DMS79 (cell line): ENCODE results near the gene TMX4.
"Not testable (repeated sequence)": the region's sequence is repeated elsewhere in the genome, so short reads cannot be mapped to it uniquely, and the experiment has no call there.

ENCODE experiments used
- DNase-seq: peaks from one replicate; lab custom pipeline; 2025; lab: John Stamatoyannopoulos, UW

TMX4 gene

GRCh38 chr20:7967199-7967844 lies 52.2 kb downstream of the TMX4 start:
- no peak for DNase-seq

- no peak for DNase-seq
These were observed 53.4 kb downstream of the TMX4 start for GRCh38 chr20:7966176-7966575.

- DNase-seq = peak; percentile 12
These were observed 60.1 kb downstream of the TMX4 start for GRCh38 chr20:7959484-7959883.

DNA sequence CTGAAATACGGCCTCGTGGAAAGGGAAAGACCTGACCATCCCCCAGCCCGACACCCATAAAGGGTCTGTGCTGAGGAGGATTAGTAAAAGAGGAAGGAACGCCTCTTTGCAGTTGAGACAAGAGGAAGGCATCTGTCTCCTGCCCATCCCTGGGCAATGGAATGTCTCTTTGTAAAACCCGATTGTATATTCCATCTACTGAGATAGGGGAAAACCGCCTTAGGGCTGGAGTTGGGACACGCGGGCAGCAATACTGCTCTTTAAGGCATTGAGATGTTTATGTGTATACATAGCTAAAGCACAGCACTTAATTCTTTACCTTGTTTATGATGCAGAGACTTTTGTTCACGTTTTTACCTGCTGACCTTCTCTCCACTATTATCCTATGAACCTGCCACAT lies 63.0 kb downstream of the TMX4 start:
- not testable (repeated sequence) for DNase-seq

DNA sequence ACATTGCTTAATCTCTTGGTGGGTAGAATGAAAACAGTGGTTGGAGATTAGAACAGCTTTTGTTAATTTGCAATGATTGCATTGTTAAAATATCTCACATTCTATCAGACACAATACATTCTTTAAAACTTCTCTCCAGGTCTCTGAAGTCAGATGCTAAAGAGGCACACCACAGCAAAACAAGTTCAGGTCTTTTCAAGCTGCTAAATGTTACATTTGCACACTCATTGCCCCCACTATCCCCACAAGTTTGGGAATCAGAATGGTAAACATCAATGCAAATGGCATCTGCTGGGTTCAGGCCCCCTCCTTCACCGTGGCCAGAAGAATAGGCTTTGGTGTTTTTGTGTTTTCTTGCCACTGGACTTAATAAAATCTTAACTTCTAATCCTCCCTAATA lies 69.2 kb downstream of the TMX4 start:
- DNase-seq = no peak

DNA sequence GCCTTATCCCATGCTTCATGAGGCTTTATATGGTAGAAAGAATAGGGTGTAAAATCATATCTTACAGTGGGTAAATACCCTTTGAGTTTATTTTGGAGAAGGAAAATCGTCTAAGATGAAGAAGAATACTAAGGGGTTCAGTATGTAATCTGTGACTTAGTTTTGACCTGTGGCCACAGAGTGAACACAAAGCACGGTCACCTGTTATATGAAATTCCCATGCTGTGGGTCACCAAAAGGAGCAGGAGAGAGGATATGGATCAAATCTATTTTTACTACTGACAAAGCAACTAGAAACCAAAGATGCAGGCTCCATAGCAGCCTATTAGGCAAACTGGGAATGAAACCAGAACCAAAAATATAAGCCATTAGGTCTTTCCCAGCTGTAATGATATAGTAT lies 75.7 kb downstream of the TMX4 start:
- DNase-seq = no peak

- DNase-seq = no peak
These were observed 79.2 kb downstream of the TMX4 start, which contains the start of gene HAO1 for GRCh38 chr20:7940341-7940740. Gene HAO1, minus strand, starts transcription at chr20:7940458. Its CDS starts 36 bp downstream, at chr20:7940422.

DNA sequence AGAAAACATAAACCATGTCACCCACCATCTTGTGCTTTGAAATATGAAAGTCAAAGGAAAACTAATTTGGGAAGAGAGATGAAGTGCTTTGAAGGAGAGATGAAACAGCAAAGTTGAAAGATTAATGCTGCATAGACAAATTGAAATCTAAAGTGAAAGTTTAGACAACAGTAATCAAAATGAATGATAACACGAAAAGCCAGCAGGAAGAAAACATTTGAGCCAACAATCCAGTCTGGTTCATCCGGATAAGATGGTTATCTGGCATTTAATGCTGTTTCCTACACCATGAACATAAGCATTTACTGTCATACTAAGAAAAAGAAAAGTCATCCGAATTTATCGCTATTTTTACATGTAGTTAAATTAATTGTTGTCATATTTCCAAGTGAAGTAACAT lies 79.9 kb downstream of the TMX4 start:
- no peak for DNase-seq

DNA sequence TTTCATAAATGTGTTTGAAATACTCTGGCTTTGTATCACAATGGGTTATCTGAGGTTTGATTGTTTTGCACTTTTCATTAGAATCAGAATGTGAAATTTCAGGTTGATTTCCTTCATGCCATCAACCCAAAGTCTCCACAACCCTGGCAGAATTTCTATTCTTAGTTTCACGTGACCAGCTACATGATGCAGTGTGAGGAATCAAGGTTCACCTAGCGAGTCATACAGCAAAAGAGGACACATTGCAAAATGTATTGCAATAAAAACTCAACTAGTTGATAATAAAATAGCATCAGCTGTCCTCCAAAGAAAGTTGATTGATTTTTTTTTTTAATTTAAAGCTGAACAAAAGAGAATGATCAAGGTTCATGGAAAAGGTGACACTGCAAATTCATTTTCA lies 81.5 kb downstream of the TMX4 start:
- no peak for DNase-seq

DNA sequence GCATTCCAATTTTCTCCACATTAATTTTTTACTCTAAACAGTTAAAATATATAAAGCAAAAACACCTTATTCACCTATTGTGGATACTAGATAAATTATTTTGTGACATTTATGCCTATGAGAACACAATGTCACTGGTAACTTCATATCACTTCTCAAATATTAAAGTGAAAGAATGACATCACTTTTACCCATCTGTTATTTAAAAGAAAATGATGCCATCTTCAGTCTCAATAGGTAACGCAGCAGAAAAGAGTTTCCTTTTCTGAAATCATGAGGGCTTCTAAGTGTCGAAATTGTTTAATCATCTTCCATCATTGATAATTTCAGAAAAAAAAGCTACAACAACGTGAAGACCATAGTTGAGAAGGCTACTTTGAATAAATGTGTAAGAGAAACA lies 82.2 kb downstream of the TMX4 start:
- no peak for DNase-seq

- no peak for DNase-seq
These were observed 84.5 kb downstream of the TMX4 start for GRCh38 chr20:7935027-7935551.

- DNase-seq = no peak
These were observed 86.2 kb downstream of the TMX4 start for GRCh38 chr20:7933346-7933745.

DNA sequence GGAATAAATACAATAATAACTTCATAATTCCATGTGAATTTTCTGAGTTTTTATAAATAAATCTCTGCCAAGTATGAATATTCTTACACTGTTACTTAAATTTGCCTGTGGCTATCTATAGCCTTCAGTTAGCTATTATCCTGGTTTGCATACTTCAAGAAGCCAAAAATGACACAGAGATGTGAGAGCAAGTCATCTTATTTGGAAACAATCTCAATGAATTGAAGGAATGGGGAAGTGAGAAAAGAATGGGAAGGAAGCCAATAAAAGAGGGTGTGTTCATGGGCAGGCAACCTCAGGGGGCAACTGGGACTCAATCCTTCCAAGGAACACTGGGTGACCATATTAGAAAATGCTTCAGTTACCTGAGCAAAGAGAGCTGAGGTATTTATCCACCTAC lies 89.2 kb downstream of the TMX4 start:
- DNase-seq = no peak
